GM18517 (cell line): ENCODE data around the gene PXYLP1.
A peak's percentile ranks its signal among the peaks of the same experiment; 100 is the strongest.

Source experiments
- ATAC-seq: cut with Tn5 transposase; IDR thresholded peaks from one replicate; pipeline ENCODE4 v1.9.1; 2021; ENCODE audit warnings: mild to moderate bottlenecking, moderate library complexity; ENCODE audit not compliant: unreplicated experiment

PXYLP1 gene

DNA sequence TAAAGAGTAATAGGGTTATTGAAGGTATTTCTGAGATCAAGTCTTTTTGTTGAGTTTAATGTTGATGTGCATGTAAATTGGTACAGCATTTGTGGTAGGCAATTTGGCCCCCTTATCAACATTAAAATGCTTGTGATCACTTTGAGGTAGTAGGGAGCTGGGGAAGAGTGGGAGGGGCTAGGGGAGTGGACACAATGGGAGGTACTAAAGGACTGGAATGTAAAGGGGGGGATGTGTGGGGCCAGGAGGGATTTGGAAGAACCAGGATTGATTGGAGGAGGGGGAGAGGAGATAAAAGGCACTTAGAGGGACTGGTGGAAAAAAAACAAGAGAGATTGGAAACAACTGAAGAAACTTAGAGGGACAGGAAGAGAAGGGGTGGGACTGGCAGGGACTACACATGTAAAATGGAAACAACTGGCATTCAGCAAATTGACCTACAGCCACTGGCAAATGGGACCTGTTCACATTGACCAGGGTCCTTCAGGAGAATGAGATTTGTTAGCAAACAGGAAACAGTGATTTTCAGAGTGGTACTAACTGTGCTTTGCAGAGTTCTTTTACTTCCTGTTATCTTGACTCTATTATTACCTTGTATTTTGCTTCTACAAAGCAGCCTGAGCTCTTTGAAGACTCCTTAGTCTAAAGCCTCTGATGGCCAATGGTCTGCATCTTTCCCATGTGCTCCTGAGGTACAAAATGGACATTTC, 88.9 kb downstream of the PXYLP1 start:
- no peak for ATAC-seq

- ATAC-seq: no peak
Measured at GRCh38 chr3:141321109-141321497, 89.5 kb downstream of the PXYLP1 start.

DNA sequence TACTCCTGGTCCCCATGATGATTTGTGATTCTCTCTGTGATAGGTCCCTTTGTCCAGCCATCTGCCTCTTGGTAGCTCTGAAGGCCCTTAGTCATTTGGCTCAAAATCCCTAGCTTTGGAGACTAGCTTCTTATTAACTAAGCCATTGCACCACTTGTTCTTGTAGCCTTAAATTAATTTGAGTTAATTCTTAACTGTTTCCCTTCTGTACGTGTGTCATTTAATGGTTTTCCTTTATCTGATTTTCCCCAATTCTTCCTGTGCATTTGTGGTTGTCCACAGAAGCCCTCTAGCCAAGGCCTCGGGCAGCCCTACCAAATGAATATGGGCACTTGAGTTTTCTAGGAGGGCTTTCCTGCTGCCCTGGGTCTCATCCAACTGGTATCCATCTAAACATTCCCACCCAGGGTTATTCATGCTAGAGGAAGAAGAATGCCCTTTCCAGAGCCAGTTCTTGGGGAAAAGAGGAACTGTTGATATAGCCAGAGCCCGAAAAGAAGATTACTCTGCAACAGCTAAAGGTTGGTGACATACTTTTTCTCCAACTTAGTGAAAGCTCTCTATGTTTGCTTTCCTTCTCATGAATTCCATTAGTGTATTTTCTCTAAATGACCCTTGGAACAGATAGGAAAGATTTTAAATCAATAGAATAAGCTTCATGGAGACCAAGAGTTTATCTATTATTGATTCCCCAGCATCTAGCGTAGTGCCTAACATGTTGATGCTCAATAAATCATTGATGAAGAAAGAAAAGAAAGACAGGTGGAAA, 92.5 kb downstream of the PXYLP1 start:
- ATAC-seq: no peak

DNA sequence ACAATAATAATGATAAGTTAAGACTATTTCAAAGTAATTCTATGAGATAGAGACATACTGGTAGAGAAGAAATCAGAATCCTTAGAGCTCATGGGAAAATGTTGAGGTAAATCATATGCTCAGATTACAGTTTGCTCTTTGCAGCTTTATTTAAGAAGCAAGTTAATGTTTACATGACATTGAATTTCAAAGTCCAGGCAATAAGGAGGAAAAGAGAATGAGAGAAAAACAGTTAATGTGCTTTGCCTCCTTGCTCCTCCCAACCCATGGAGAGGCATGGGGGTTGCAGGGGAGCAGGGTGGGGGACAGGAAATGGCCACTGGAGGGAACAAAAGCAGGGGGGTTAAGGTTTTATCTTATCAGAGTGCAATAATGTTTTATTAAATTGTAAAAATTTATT, 94.5 kb downstream of the PXYLP1 start:
- ATAC-seq: no peak

GRCh38 chr3:141326626-141327025, 95.0 kb downstream of the PXYLP1 start:
- ATAC-seq: no peak

DNA sequence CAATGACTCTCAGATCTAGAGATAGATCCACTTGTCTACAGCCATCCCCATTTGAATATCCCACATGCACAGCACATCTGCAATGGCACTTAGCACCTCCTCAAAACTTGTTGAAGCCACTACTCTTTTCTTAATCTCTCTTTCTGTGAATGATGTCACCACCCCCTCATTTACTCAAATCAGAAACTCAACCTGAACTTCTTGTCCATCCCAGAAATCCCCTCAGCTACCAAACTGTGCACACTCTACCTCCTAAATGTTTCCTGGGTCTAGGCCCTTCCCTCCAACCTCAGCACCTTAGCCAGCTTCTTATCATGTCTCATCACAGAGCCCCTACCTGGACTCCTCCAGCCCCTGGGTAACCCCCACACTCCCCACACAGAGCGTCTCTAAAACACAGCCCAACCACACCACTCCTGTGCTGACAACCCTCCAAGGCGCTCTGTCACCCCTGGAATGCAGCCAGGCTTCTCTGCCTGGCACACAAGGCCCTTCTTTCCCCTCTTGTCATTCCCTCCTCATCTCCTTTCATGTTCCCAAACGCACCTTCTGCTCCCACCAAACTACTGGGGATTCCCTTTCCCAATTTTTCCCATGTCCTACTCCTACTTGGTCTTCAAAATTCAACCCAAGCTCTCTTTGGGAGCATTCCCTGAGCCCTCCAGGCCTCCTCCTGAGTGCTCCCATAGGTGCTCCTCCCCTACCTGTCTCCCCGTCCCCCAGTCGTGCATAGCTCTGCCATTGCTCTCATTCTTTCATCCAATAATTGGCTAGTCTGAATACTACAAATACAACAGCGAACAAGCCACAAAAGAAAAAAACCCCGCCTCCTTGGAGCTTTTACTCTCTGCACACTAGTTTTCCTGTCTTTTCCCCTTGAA, 96.9 kb downstream of the PXYLP1 start:
- no peak for ATAC-seq

DNA sequence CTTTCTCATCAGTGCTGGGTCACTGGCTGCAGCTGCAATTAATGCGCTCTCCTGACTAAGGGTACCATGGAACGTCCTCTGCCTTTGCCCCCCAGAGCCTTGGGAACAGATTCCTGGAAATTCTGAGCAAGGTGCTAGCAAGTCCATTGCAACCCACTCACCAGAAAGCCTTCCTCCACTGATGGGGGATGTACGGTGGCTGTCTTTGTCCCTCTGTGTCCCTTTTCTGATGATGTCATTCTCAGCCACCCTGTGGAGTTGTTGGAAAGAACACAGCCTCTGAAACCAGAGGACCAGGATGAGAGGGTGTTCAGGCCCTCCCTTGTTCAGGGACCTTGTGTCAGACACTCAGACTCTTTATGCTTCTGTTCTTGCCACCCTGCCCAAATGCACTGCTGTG, 98.6 kb downstream of the PXYLP1 start:
- no peak for ATAC-seq

GRCh38 chr3:141330718-141331376, 99.2 kb downstream of the PXYLP1 start:
- ATAC-seq: no peak

DNA sequence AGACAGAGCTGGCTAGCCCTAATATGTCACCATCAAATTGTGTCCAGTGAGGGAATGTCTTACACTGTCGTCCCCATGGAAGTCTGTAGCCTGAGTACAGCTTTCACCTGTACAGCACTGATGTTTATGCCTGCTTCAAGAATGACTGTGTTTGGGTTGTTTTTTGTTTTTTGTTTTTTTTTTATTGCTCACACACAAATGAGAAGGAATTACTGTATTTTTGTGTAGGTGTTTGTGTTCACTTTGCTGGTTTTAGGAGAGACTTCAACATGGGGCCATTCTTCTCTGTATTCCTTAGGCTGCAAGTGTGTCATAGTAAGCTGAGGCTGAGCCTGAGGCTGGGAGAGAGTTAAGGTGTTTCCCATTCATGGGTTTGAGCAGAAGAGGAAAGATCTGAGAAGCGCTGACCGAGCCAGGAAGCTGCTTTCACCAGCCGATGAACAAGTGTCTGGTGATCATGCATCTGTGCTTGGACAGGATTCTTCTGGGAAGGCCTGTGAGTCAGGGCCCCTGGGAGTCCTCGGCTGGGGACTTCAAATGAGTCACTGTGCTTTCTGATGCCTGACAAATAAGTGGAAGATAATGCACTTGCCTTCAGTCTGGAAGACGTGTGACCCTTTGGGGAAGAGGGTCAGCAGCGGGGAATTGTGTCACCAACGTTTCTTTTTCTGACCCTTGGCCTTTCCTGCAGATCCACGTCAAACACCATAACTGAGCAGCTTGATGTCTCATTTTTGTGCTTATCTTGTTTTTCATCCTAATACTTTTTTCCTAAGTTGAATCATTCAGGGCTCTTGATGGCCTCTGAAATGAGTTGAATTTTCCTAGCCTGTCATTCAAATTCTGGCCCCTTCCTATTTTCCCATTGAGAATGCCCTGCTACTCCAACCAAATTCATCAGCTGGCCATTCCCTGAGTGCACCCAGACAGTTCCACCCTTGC, 100.0 kb downstream of the PXYLP1 start:
- no peak for ATAC-seq

GRCh38 chr3:141332416-141332815, 100.8 kb downstream of the PXYLP1 start:
- no peak for ATAC-seq

DNA sequence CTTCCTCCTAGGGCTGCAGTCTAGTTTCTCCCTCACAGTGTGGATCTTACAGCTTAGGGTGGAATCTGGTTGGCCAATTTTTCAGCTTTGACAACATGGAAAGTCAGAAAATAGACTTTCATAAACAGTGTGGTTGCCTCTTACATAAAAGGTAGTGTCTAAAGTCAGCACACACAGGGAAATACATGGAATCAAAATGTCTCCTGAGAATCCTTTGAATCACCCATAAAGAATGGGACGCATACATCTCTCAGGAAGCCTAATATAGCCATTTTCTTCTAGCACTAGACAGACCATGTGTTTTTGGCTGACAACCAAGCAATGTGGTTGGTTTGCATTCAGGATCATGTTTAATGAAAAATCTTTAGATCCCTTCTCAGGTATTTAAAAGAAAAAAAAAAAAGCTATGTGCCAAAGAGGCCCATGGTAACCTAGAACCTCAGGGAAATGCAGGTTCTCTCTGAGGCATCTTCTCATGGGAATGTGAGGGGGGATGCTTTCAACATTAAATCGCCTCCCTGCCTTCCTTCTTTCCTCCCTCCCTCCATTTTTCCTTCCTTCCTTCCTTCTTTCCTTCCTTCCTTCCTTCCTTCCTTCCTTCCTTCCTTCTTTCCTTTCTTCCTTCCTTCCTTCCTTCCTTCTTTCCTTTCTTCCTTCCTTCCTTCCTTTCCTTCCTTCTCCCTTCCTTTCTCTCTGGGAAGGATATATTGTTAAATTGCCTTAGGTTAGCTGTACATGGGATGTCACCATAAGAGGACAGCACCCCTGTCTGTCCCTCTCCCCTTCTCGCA, 102.4 kb downstream of the PXYLP1 start:
- ATAC-seq: no peak

DNA sequence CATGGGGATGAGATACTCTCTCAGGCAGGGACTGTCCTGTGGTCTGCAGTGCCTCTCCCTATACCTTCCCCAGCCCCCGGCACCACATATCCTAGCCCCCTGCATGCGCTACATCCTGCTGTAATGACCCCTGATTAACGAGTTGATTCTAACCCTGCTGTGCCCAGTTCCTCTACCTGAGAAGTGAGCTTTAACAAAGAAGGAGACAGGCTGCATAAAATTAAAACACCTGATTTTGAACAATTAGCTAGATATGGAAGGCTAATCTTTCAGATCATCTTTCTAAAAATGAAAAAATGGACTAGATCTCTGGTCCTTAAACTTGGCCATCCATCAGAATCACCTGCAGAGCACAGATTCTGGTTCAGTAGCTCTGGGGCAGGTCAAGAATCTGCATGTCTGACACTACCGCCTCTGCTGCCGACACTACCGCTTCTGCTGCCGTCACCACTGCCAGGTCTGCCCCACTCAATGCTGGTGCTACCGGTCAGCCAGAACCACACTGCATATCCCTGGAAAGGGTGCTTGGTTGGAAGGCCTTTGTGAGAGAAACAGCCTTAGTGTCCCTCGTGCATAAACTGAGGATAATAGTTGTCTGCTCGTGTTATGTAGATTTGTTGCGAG, 103.1 kb downstream of the PXYLP1 start:
- no peak for ATAC-seq

GRCh38 chr3:141335531-141336061, 104.0 kb downstream of the PXYLP1 start:
- ATAC-seq: no peak

GRCh38 chr3:141336672-141337522, 105.3 kb downstream of the PXYLP1 start:
- peak; percentile 91 for ATAC-seq

- ATAC-seq: no peak
Measured at GRCh38 chr3:141337523-141337854, 105.9 kb downstream of the PXYLP1 start.

- no peak for ATAC-seq
Measured at GRCh38 chr3:141337991-141338390, 106.4 kb downstream of the PXYLP1 start.

DNA sequence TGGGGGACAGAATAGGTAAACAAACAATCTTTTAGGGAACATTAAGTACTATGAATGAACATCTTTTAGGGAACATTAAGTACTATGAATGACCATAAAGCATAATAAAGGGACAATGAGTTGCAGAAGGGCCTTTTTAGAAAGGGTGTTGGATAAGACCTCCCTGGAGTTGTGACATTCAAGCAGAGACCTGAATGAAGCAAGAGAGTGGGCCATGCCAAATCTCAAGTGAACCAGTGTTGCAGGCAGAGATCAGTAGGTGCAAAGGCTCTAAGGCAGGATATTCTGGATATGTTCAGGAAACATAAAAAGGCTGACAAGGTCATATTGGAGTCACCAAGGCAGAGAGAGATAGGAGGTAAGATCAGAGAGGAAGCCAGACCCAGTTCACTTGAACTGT, 107.3 kb downstream of the PXYLP1 start:
- no peak for ATAC-seq

- no peak for ATAC-seq
Measured at GRCh38 chr3:141341536-141341935, 109.9 kb downstream of the PXYLP1 start.
